HG03575 (cell line): ENCODE measurements around the gene NEXN.

Experiments used
- ATAC-seq: cut with Tn5 transposase; IDR thresholded peaks from one replicate; pipeline ENCODE4 v1.9.1; 2021; ENCODE audit not compliant: unreplicated experiment, insufficient number of reproducible peaks, low FRiP score; ENCODE audit errors: extremely low read depth

The NEXN gene

DNA sequence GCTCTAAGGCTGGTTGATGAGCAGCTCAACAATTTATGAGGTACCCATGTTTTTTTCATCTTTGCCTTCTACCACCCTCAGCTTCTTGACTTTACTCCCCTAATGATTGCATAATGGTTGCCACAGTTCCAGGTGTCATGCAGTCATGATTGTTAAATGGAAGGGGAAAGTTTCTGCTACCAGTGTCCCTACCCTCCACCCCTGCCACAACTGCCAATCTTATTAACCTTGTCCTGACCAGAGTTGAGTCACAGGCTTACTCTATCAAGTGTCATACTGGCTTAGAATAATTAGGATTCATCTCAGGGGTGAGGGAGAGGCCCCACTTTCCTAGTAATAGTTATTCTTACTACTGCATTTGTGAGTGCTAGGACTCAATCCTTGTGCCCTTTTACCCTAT is 98.4 kb downstream of the NEXN start:
- no peak for ATAC-seq

- no peak for ATAC-seq
Observed at GRCh38 chr1:77987919-77988318, 99.5 kb downstream of the NEXN start.

DNA sequence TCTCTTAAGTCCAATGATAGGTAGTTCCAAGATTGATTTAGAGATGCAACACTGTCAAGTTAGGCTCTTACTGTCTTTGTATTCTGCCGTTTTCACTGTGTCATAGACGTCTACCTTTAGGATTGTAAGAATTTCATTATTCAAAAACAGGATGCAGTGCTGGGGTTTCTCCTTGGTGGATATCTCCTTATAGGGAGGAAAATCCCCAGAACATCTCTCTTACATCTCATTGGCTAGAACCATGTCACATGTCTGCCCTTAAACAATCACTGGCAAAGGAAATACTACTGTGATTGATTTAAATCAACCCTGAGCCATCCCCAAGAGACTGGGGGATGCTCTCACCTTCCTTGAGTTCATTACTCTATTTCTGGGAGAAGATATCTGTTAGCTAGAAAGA is 101.3 kb downstream of the NEXN start:
- no peak for ATAC-seq

DNA sequence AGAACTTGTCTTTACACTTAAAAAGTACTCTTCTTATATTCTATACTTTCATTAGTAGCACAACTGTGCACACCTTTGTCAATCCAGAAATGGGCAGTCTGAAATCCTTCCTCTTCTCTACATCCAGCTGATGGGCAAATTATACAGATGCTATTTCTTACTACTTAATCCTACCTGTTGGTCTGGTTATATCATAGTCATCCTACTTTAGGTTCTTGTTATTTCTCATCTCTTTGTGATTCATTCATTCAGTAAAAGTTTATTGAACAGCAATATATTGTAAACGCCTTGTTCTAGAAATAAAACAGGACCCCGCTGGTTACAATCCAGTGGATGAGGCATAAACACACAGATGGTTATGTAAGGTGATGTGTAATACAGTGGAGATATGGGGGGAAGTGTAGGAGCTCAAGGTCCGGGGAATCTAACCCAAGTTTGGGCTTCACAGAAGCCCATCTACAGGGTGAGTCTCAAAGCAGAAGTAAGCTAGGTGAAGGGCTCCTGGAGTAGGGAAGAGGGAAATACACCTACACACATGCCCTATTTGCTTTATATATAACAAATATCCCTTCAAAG is 102.3 kb downstream of the NEXN start:
- ATAC-seq = no peak

DNA sequence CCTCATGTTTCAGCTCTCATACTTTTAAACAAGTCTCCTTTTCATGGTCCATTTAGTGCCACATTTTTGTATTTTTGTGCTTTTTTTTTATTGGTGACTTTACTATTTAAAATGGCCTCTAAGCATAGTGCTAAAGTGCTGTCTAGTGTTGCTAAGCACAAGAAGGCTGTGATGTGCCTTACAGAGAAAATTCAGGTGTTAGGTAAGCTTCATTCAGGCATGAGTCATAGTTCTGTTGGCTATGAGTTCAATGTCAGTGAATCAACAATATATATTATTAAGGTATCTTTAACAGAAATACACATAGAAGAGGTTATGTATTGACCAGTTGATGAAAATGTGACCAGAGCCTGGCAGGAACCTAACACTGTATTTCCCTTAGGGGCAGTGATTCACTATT is 103.2 kb downstream of the NEXN start:
- no peak for ATAC-seq
